ENCODE measurements around the gene ARSD. TPM values are rescaled to one million over a fixed set of nuclear protein-coding genes. Genes with fewer than 3 reads are reported as not detected.

Gene ARSD
- total RNA-seq, 1 experiment from 2014 or later: 8.0 TPM

DNA sequence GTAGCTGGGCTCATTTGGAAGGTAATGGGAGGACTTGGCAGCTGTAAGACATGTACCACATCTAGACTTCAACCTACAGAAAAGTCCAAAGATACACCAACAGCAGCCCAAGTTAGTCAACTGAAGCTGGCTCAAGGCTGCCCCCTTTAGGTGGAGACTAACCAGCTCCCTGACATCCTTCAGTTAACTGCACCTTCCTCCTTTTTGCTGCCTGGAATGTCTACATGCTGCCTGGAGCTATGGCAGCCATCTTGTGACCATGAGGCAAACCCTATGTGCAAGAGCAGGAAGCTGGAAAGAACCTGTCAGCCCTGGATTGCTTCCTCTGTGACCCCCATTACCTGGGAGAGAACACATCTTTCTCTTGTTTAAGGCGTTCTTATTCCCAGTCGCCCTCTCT lies 25.8 kb downstream of the ARSD start:
- no peak for TF ChIP-seq EZH2phosphoT487 (IDR thresholded peaks at IDR 0.05; ENCODE audit: borderline replicate concordance)
- TF ChIP-seq, protein P1, sequence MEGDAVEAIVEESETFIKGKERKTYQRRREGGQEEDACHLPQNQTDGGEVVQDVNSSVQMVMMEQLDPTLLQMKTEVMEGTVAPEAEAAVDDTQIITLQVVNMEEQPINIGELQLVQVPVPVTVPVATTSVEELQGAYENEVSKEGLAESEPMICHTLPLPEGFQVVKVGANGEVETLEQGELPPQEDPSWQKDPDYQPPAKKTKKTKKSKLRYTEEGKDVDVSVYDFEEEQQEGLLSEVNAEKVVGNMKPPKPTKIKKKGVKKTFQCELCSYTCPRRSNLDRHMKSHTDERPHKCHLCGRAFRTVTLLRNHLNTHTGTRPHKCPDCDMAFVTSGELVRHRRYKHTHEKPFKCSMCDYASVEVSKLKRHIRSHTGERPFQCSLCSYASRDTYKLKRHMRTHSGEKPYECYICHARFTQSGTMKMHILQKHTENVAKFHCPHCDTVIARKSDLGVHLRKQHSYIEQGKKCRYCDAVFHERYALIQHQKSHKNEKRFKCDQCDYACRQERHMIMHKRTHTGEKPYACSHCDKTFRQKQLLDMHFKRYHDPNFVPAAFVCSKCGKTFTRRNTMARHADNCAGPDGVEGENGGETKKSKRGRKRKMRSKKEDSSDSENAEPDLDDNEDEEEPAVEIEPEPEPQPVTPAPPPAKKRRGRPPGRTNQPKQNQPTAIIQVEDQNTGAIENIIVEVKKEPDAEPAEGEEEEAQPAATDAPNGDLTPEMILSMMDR (IDR thresholded peaks at IDR 0.05 in 2 of 3, conservative IDR thresholded peaks at IDR 0.05 in 1 of 3; ENCODE audit: borderline replicate concordance in 1 of 3, insufficient read depth in 1 of 3, low read depth in 2 of 3, low read length in 2 of 3): peak in 2 of 3 experiments; percentile 33 to 40; a peak in 4 of 6 replicates
- Histone ChIP-seq H3K9me3 (ENCODE audit: control insufficient read depth in 1 of 2, insufficient read depth in 1 of 2, low read depth in 1 of 2, low read length in 2 of 2) (no peaks in the 10 kb centered on the region), H3K4me1 (ENCODE audit: control insufficient read depth in 1 of 2, insufficient read depth in 2 of 2, low read length in 2 of 2) (peaks cover 9 to 11% of the 10 kb centered on the region in 2 experiments; a peak in 3 of 4 replicates), H2AFZ (ENCODE audit: low read depth, low read length, poor library complexity, severe bottlenecking) (no peak overlapping the region), H3K79me2 (ENCODE audit: insufficient read depth, low read length) (no peaks in the 10 kb centered on the region), H3K9me2 (ENCODE audit: insufficient read depth) (no peaks in the 10 kb centered on the region), H3K36me3 (ENCODE audit: control insufficient read depth in 1 of 2, insufficient read depth in 2 of 2, low read length in 2 of 2) (no peaks in the 10 kb centered on the region), H3K27me3 (ENCODE audit: insufficient read depth, low read length) (no peaks in the 10 kb centered on the region), H3K4me3 (replicated peaks in 1 of 2; ENCODE audit: low read depth in 1 of 2, low read length in 2 of 2) (no peak overlapping the region), H3K4me2 (ENCODE audit: low read length) (no peak overlapping the region), H3K27ac (ENCODE audit: low read depth, low read length) (no peak overlapping the region), H4K20me1 (ENCODE audit: insufficient read depth) (no peaks in the 10 kb centered on the region), H3K9ac (ENCODE audit: low read length) (no peak overlapping the region)
- ChIA-PET CTCF (no interaction called here), POLR2A (no interaction called here), RAD21 (ENCODE audit: low non-redundant PET in 1 of 2, low total read pairs in 2 of 2, uncharacterized antibody in 2 of 2, unreplicated experiment in 2 of 2) (no interaction called here)
- intact Hi-C loops (cut with micrococcal nuclease): no loop called here
- 0 out of 2 replicates have a peak, but pooled peaks have one; percentile 49 for ATAC-seq
- no peak for DNase-seq (ENCODE audit: low read depth, low spot score)
- BruUV-seq (replicated peaks): no TSS peak

DNA sequence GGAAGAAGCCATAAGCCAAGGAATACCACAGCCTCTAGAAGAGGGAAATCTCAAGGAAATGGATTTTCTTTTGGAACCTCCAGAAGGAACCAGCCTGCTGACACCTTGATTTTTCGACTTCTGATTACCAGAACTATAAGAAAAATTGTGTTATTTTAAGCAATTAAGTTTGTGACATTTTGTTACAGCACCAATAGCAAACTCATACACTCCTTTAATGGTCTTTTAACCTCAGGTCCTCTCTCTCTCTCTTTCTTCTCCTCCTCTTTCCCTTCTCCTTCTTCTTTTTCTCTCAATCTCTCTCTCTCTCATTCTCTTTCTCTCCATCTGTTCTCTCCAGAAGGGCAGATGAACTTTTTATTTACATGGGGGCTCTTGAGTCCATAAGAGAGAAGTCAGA lies 26.3 kb downstream of the ARSD start:
- H3K9me3 ChIP-seq (ENCODE audit: control insufficient read depth in 1 of 2, insufficient read depth in 1 of 2, low read depth in 1 of 2, low read length in 2 of 2): no peaks in the 10 kb centered on the region
- H2AFZ ChIP-seq (ENCODE audit: low read depth, low read length, poor library complexity, severe bottlenecking): no peak overlapping the region
- DNase-seq (ENCODE audit: low read depth, low spot score): no peak
- no peaks in the 10 kb centered on the region for H3K79me2 ChIP-seq (ENCODE audit: insufficient read depth, low read length)
- RAD21 ChIA-PET (ENCODE audit: low non-redundant PET in 1 of 2, low total read pairs in 2 of 2, uncharacterized antibody in 2 of 2, unreplicated experiment in 2 of 2): no interaction called here
- H3K27ac ChIP-seq (ENCODE audit: low read depth, low read length): no peak overlapping the region
- no peak for ATAC-seq
- no peaks in the 10 kb centered on the region for H3K27me3 ChIP-seq (ENCODE audit: insufficient read depth, low read length)
- POLR2A ChIA-PET: no interaction called here
- CTCF ChIA-PET: no interaction called here
- no peak overlapping the region for H3K4me3 ChIP-seq (replicated peaks in 1 of 2; ENCODE audit: low read depth in 1 of 2, low read length in 2 of 2)
- H3K9ac ChIP-seq (ENCODE audit: low read length): no peak overlapping the region
- H3K9me2 ChIP-seq (ENCODE audit: insufficient read depth): no peaks in the 10 kb centered on the region
- intact Hi-C loops (cut with micrococcal nuclease): no loop called here
- BruUV-seq (replicated peaks): no TSS peak
- peaks cover 11 to 14% of the 10 kb centered on the region in 2 experiments; a peak in 3 of 4 replicates for H3K4me1 ChIP-seq (ENCODE audit: control insufficient read depth in 1 of 2, insufficient read depth in 2 of 2, low read length in 2 of 2)
- H4K20me1 ChIP-seq (ENCODE audit: insufficient read depth): no peaks in the 10 kb centered on the region
- H3K36me3 ChIP-seq (ENCODE audit: control insufficient read depth in 1 of 2, insufficient read depth in 2 of 2, low read length in 2 of 2): no peaks in the 10 kb centered on the region
- H3K4me2 ChIP-seq (ENCODE audit: low read length): no peak overlapping the region
- TF ChIP-seq POLR2AphosphoS5 (IDR thresholded peaks at IDR 0.05; ENCODE audit: low read depth, low read length) (no peak), TCF7L2 (IDR thresholded peaks at IDR 0.05; ENCODE audit: borderline replicate concordance, extremely low read depth, insufficient read depth, insufficient read length) (no peak), ZNF274 (IDR thresholded peaks at IDR 0.05; ENCODE audit: low read depth, low read length) (no peak), YY1 (IDR thresholded peaks at IDR 0.05; ENCODE audit: extremely low read depth, insufficient replicate concordance, low read depth, low read length) (no peak), FOSL1 (IDR thresholded peaks at IDR 0.05; ENCODE audit: low read depth) (no peak)
- TF ChIP-seq, protein P2, sequence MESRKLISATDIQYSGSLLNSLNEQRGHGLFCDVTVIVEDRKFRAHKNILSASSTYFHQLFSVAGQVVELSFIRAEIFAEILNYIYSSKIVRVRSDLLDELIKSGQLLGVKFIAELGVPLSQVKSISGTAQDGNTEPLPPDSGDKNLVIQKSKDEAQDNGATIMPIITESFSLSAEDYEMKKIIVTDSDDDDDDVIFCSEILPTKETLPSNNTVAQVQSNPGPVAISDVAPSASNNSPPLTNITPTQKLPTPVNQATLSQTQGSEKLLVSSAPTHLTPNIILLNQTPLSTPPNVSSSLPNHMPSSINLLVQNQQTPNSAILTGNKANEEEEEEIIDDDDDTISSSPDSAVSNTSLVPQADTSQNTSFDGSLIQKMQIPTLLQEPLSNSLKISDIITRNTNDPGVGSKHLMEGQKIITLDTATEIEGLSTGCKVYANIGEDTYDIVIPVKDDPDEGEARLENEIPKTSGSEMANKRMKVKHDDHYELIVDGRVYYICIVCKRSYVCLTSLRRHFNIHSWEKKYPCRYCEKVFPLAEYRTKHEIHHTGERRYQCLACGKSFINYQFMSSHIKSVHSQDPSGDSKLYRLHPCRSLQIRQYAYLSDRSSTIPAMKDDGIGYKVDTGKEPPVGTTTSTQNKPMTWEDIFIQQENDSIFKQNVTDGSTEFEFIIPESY (IDR thresholded peaks at IDR 0.05; ENCODE audit: extremely low read depth, insufficient replicate concordance, low read length): no peak
- TF ChIP-seq, protein P3, sequence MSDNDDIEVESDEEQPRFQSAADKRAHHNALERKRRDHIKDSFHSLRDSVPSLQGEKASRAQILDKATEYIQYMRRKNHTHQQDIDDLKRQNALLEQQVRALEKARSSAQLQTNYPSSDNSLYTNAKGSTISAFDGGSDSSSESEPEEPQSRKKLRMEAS (IDR thresholded peaks at IDR 0.05): no peak
- TF ChIP-seq, protein P1 (IDR thresholded peaks at IDR 0.05 in 2 of 3, conservative IDR thresholded peaks at IDR 0.05 in 1 of 3; ENCODE audit: borderline replicate concordance in 1 of 3, insufficient read depth in 1 of 3, low read depth in 2 of 3, low read length in 2 of 3): no peak

Data from HCT116 (cell line).